CD14-positive monocyte (primary cell): ENCODE results near the gene SNX2. TPM values are rescaled to one million over a fixed set of nuclear protein-coding genes. Genes with fewer than 3 reads are reported as not detected.

Experiments
- DNase-seq, 3 donors: peaks; one replicate each; pipeline ENCODE4 v3.0.0-alpha.2; 2011 to 2022
- H2AFZ ChIP-seq: 2 replicates; pipeline ENCODE4 v1.6.0; 2012; ENCODE audit warnings: mild to moderate bottlenecking, low read depth, low read length, inconsistent platforms; ENCODE audit not compliant: insufficient read depth, poor library complexity, severe bottlenecking
- H3K27ac ChIP-seq, 2 donors: 1 replicate in 1 of 2; 2 replicates in 1 of 2; pipeline ENCODE4 v1.5.1; 2012 to 2013; ENCODE audit warnings: low read length in 2 of 2, control low read depth in 1 of 2, inconsistent platforms in 1 of 2, low read depth in 1 of 2, mild to moderate bottlenecking in 1 of 2
- H3K27me3 ChIP-seq, 2 donors: one replicate each; pipeline versions ENCODE4 v1.6.0 to v1.6.1; 2011 to 2013; ENCODE audit warnings: low read length in 2 of 2; ENCODE audit not compliant: control insufficient read depth in 2 of 2, insufficient read depth in 2 of 2
- H3K36me3 ChIP-seq, 2 donors: replicated peaks in 1 of 2; 1 replicate in 1 of 2; 2 replicates in 1 of 2; pipeline versions ENCODE4 v1.5.1 to v1.6.1; 2012 to 2013; ENCODE audit warnings: low read length in 2 of 2, control low read depth in 1 of 2, inconsistent platforms in 1 of 2, mild to moderate bottlenecking in 1 of 2; ENCODE audit not compliant: insufficient read depth in 2 of 2, control insufficient read depth in 1 of 2
- H3K4me1 ChIP-seq, 2 donors: 1 replicate in 1 of 2; 2 replicates in 1 of 2; pipeline versions ENCODE4 v1.5.1 to v1.6.1; 2012 to 2013; ENCODE audit warnings: low read length in 2 of 2, control low read depth in 1 of 2, inconsistent platforms in 1 of 2, mild to moderate bottlenecking in 1 of 2, moderate library complexity in 1 of 2; ENCODE audit not compliant: insufficient read depth in 2 of 2, control insufficient read depth in 1 of 2
- H3K4me2 ChIP-seq: replicated peaks from 2 replicates; pipeline ENCODE3; 2012; ENCODE audit warnings: low read length, moderate library complexity, mild to moderate bottlenecking; ENCODE audit not compliant: poor library complexity, severe bottlenecking; ENCODE audit errors: extremely low read depth
- H3K4me3 ChIP-seq, 3 experiments: fragments of 200-600 bp in 1 of 3; sonication (generic) in 1 of 3; replicated peaks in 1 of 3; 1 replicate in 2 of 3; 2 replicates in 1 of 3; pipeline ENCODE4 v1.5.1; 2011 to 2013; ENCODE audit warnings: low read length in 3 of 3, mild to moderate bottlenecking in 3 of 3, control low read depth in 2 of 3, low read depth in 2 of 3, inconsistent platforms in 1 of 3, moderate library complexity in 1 of 3
- H3K79me2 ChIP-seq: 2 replicates; pipeline ENCODE4 v1.6.0; 2012; ENCODE audit warnings: mild to moderate bottlenecking, control low read depth, inconsistent platforms, low read length, moderate library complexity; ENCODE audit not compliant: insufficient read depth
- H3K9ac ChIP-seq: 2 replicates; pipeline ENCODE4 v1.6.0; 2017; ENCODE audit warnings: low read length, mild to moderate bottlenecking; ENCODE audit not compliant: insufficient read depth, poor library complexity, severe bottlenecking
- H3K9me3 ChIP-seq, 2 donors: replicated peaks in 1 of 2; 1 replicate in 1 of 2; 2 replicates in 1 of 2; pipeline versions ENCODE4 v1.5.1 to v1.6.1; 2012 to 2013; ENCODE audit warnings: low read length in 2 of 2, control low read depth in 1 of 2; ENCODE audit not compliant: control insufficient read depth in 1 of 2, insufficient read depth in 1 of 2
- H4K20me1 ChIP-seq: 2 replicates; pipeline ENCODE4 v1.6.0; 2012; ENCODE audit warnings: mild to moderate bottlenecking, low read length, control low read depth, moderate library complexity; ENCODE audit not compliant: insufficient read depth
- H3K27ac Mint-ChIP-seq, 7 donors: one replicate each; pipeline ENCODE4 v1.8.0; 2020; ENCODE audit warnings: mild to moderate bottlenecking in 7 of 7, mixed read lengths in 7 of 7, moderate library complexity in 6 of 7, inconsistent platforms in 2 of 7
- H3K27me3 Mint-ChIP-seq, 3 donors: one replicate each; pipeline ENCODE4 v1.8.0; 2021 to 2022; ENCODE audit warnings: low read depth in 3 of 3, mild to moderate bottlenecking in 3 of 3, mixed read lengths in 3 of 3, moderate library complexity in 3 of 3, inconsistent platforms in 1 of 3
- H3K36me3 Mint-ChIP-seq, 2 donors: one replicate each; pipeline ENCODE4 v1.8.0; 2020; ENCODE audit warnings: mixed read lengths in 2 of 2, inconsistent platforms in 1 of 2, mild to moderate bottlenecking in 1 of 2
- H3K4me1 Mint-ChIP-seq: one replicate; pipeline ENCODE4 v1.8.0; 2020; ENCODE audit warnings: mild to moderate bottlenecking, mixed read lengths
- H3K4me3 Mint-ChIP-seq, 2 donors: one replicate each; pipeline ENCODE4 v1.8.0; 2020; ENCODE audit warnings: mild to moderate bottlenecking in 2 of 2, mixed read lengths in 2 of 2, moderate library complexity in 1 of 2
- H3K9me3 Mint-ChIP-seq, 7 donors: one replicate each; pipeline ENCODE4 v1.8.0; 2020 to 2022; ENCODE audit warnings: mixed read lengths in 7 of 7, mild to moderate bottlenecking in 6 of 7, moderate library complexity in 6 of 7, inconsistent platforms in 2 of 7
- CTCF ChIP-seq: fragments of 200-600 bp; IDR thresholded peaks from one replicate; pipeline ENCODE4 v1.8.0; 2022; ENCODE audit warnings: antibody characterized with exemption, mild to moderate bottlenecking
- WGBS: methylation state at CpG from one replicate; pipeline ENCODE4 v1.1.5; 2013; ENCODE audit warnings: missing lambda C conversion rate; ENCODE audit not compliant: insufficient coverage; 5-methylcytosine and 5-hydroxymethylcytosine counted together
- intact Hi-C, 2 donors: fragments of 100-400 bp; cut with micrococcal nuclease; formaldehyde crosslinking; loops; one replicate each; pipeline versions ENCODE4 v1.15.0 to v1.15.1; 2023
- polyA plus RNA-seq, 3 donors: library from polyadenylated mRNA; depleted of rRNA in 1 of 3; unstranded in 2 of 3; stranded (reverse) in 1 of 3; fragments of 300-500 nt in 2 of 3; fragments of >200 nt in 1 of 3; fragmentation: Illumina TruSeq in 2 of 3; gene quantifications; 1 replicate in 2 of 3; 2 replicates in 1 of 3; pipeline ENCODE4 v1.2.3, GENCODE V29; 2012 to 2021

SNX2 gene
- polyA plus RNA-seq, 3 donors = 84.6 to 264 (median 263) TPM

- no peak for TF ChIP-seq CTCF
- no peak for DNase-seq
- Histone ChIP-seq H3K79me2 (no peaks in the 10 kb centered on the region), H4K20me1 (no peaks in the 10 kb centered on the region), H3K9me3 (no peaks in the 10 kb centered on the region), H3K4me3 (no peak overlapping the region), H2AFZ (no peak overlapping the region), H3K4me1 (no peaks in the 10 kb centered on the region), H3K4me2 (no peak overlapping the region), H3K27me3 (no peaks in the 10 kb centered on the region), H3K36me3 (peaks cover 0 to 16% of the 10 kb centered on the region in 2 donors), H3K9ac (no peak overlapping the region), H3K27ac (no peak overlapping the region)
- no peak overlapping the region for H3K27ac Mint-ChIP-seq
- H3K36me3 Mint-ChIP-seq = peaks cover 2 to 16% of the 10 kb centered on the region in 2 donors
- peaks cover 0 to 6% (median 3%) of the 10 kb centered on the region in 7 donors for H3K9me3 Mint-ChIP-seq
- intact Hi-C loops = no loop called here
- no CpG with 5 or more reads among the region's 1 CpG for WGBS
- no peaks in the 10 kb centered on the region for H3K27me3 Mint-ChIP-seq
- no peak overlapping the region for H3K4me3 Mint-ChIP-seq
- no peaks in the 10 kb centered on the region for H3K4me1 Mint-ChIP-seq
Measured at GRCh38 chr5:122864842-122865241, 90.0 kb downstream of the SNX2 start.

DNA sequence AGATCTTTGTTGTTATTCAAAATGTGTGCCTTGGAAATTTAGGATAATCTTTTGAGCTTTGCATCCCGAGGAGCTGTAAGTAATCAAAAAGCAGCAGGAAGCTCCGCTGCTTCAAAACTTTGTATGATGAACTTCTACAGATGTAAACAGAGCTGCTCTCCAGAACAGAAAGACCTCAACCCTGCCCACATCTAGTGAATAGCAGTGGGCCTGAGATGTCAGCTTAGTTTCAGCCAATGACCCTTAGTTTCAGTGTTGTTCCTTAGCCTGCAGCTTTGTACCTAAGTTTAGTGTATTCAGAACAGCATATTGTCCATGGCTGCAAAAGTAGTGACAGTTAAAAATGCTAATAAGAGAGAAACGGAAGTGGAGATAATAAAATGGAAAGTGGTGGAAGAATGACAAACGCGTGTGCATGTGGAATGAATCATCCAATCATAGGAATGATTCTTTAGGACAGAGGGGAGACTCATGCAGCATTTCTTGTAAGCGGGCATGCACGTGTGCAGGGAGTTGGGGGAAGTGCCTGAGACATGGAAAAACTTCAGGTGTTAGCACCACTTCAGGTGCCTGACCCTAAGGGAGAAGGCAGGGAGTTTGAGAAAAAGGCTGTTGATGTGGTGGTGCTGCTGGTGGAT lies 95.5 kb downstream of the SNX2 start:
- intact Hi-C loops = no loop called here
- H3K4me2 ChIP-seq = no peak overlapping the region
- no peak overlapping the region for H3K4me3 Mint-ChIP-seq

More for the DNA sequence above, 95.5 kb downstream of the SNX2 start:
- H3K4me1 Mint-ChIP-seq = peaks cover 6% of the 10 kb centered on the region
- WGBS = 90% methylated on average over 6 of the region's 7 CpGs
- H3K9me3 ChIP-seq = no peaks in the 10 kb centered on the region
- DNase-seq = no peak
- H2AFZ ChIP-seq = no peak overlapping the region
- no peaks in the 10 kb centered on the region for H4K20me1 ChIP-seq
- no peak overlapping the region for H3K4me3 ChIP-seq
- H3K9ac ChIP-seq = no peak overlapping the region
- peaks cover 0 to 8% of the 10 kb centered on the region in 2 donors for H3K4me1 ChIP-seq
- peaks cover 2 to 16% of the 10 kb centered on the region in 2 donors for H3K36me3 Mint-ChIP-seq
- no peaks in the 10 kb centered on the region for H3K27me3 ChIP-seq
- peaks cover 0 to 3% (median 0%) of the 10 kb centered on the region in 7 donors for H3K9me3 Mint-ChIP-seq
- no peaks in the 10 kb centered on the region for H3K27me3 Mint-ChIP-seq
- no peak overlapping the region for H3K27ac ChIP-seq
- H3K79me2 ChIP-seq = no peaks in the 10 kb centered on the region
- H3K36me3 ChIP-seq = peaks cover 0 to 16% of the 10 kb centered on the region in 2 donors
- H3K27ac Mint-ChIP-seq = no peak overlapping the region
- no peak for TF ChIP-seq CTCF
